Transverse colon (tissue), 4 donors: ENCODE measurements around the gene PRM1. TPM values are rescaled to one million over a fixed set of nuclear protein-coding genes. Genes with fewer than 3 reads are reported as not detected.

Source experiments
- DNase-seq: peaks from one replicate; pipeline ENCODE4 v3.0.0-alpha.2; 2019
- H3K27ac ChIP-seq, 4 donors: fragments of 200-600 bp; sonication (generic); 2 replicates each; pipeline ENCODE4 v1.5.1; 2016 to 2018; ENCODE audit warnings: inconsistent platforms in 4 of 4
- H3K27me3 ChIP-seq: fragments of 200-600 bp; sonication (generic); 2 replicates; pipeline ENCODE4 v1.5.1; 2017; ENCODE audit warnings: inconsistent platforms
- H3K36me3 ChIP-seq, 4 donors: fragments of 200-600 bp; sonication (generic); 2 replicates each; pipeline ENCODE4 v1.5.1; 2017 to 2019; ENCODE audit warnings: inconsistent platforms in 4 of 4
- H3K4me1 ChIP-seq, 4 donors: fragments of 200-600 bp; sonication (generic); 2 replicates each; pipeline ENCODE4 v1.5.1; 2017 to 2020; ENCODE audit warnings: inconsistent platforms in 4 of 4
- H3K4me3 ChIP-seq, 4 donors: fragments of 200-600 bp; sonication (generic); 1 replicate in 1 of 4; 2 replicates in 3 of 4; pipeline versions ENCODE4 v1.5.1 to v1.6.1; 2017 to 2019; ENCODE audit warnings: inconsistent platforms in 4 of 4
- H3K9me3 ChIP-seq, 2 donors: fragments of 200-600 bp; sonication (generic); 2 replicates each; pipeline ENCODE4 v1.5.1; 2017 to 2019; ENCODE audit warnings: inconsistent platforms in 2 of 2
- CTCF ChIP-seq, 5 experiments: fragments of 200-600 bp in 3 of 5; fragments of 450-650 bp in 2 of 5; sonication (generic) in 3 of 5; IDR thresholded peaks; 1 replicate in 2 of 5; 2 replicates in 3 of 5; pipeline ENCODE4 v1.5.1; 2016 to 2017; ENCODE audit warnings: antibody characterized with exemption in 5 of 5, inconsistent platforms in 3 of 5, mild to moderate bottlenecking in 2 of 5, moderate library complexity in 1 of 5
- EP300 ChIP-seq: sonication (generic); formaldehyde crosslinking; IDR thresholded peaks from one replicate; pipeline ENCODE4 v1.6.1; 2017; ENCODE audit warnings: antibody characterized with exemption, low read depth
- POLR2A ChIP-seq: fragments of 450-650 bp; IDR thresholded peaks from one replicate; pipeline ENCODE4 v1.6.1; 2016; ENCODE audit warnings: antibody characterized with exemption, mild to moderate bottlenecking, moderate library complexity
- POLR2AphosphoS5 ChIP-seq, 3 donors: sonication (generic); formaldehyde crosslinking; IDR thresholded peaks; one replicate each; pipeline ENCODE4 v1.6.1; 2016; ENCODE audit warnings: antibody characterized with exemption in 3 of 3
- WGBS, 2 donors: methylation state at CpG; one replicate each; pipeline ENCODE4 v1.1.5; 2018; ENCODE audit warnings: low coverage in 1 of 2; 5-methylcytosine and 5-hydroxymethylcytosine counted together
- in situ Hi-C, 4 donors: fragments of 200-750 bp; cut with MboI; loops; one replicate each; pipeline versions ENCODE4 v1.15.0 to v1.15.1; 2017; ENCODE audit warnings: low sequenced_read_pairs in 3 of 4, low pct_ligation_motif_present in 1 of 4, low pct_unique_long_range_greater_than_20kb in 1 of 4
- intact Hi-C: fragments of 100-400 bp; cut with DNase I; formaldehyde crosslinking; loops from one replicate; pipeline ENCODE4 v1.15.1; 2023; ENCODE audit warnings: low total_unique reads
- total RNA-seq, 4 donors: library from RNA; depleted of rRNA; stranded (reverse); fragments of >200 nt; gene quantifications; one replicate each; pipeline ENCODE4 v1.1.0, GENCODE V29; 2016

The PRM1 gene
- total RNA-seq, 4 donors from 2014 or later = not detected

GRCh38 chr16:11272921-11273720, 8.0 kb downstream of the PRM1 start, which contains the start of gene PRM3:
PRM3 (minus strand) TSS chr16:11273629; CDS start chr16:11273595, 34 bp downstream.
- 88% methylated on average over 30 of the region's 30 CpGs; no CpG with 5 or more reads in 1 of the 2 donors for WGBS, 2 donors
- no peaks in the 10 kb centered on the region for H3K9me3 ChIP-seq
- no peaks in the 10 kb centered on the region for H3K27me3 ChIP-seq
- H3K36me3 ChIP-seq = no peaks in the 10 kb centered on the region
- intact Hi-C loops (no loop called here), in situ Hi-C loops (loop anchor here in 2 of 4 donors (25.0 kb wide), 1 partner anchor 89 kb away; no protein-coding TSS in a partner anchor)
- DNase-seq = no peak
- TF ChIP-seq POLR2A (no peak), POLR2AphosphoS5 (IDR thresholded peaks at IDR 0.05) (no peak), EP300 (no peak), CTCF (IDR thresholded peaks at IDR 0.05) (no peak)
- H3K4me3 ChIP-seq = no peak within 1 kb of the TSS
- no peaks in the 10 kb centered on the region for H3K4me1 ChIP-seq
- no peak within 1 kb of the TSS for H3K27ac ChIP-seq

GRCh38 chr16:11272484-11272883, 8.6 kb downstream of the PRM1 start:
- in situ Hi-C loops = loop anchor here in 2 of 4 donors (25.0 kb wide), 1 partner anchor 90 kb away; no protein-coding TSS in a partner anchor
- Histone ChIP-seq H3K4me3 (no peak overlapping the region), H3K36me3 (no peaks in the 10 kb centered on the region), H3K27ac (no peak overlapping the region), H3K4me1 (no peaks in the 10 kb centered on the region), H3K9me3 (no peaks in the 10 kb centered on the region), H3K27me3 (no peaks in the 10 kb centered on the region)
- DNase-seq = no peak
- intact Hi-C loops = no loop called here
- 86% methylated on average over 6 of the region's 6 CpGs; no CpG with 5 or more reads in 1 of the 2 donors for WGBS, 2 donors
- TF ChIP-seq CTCF (IDR thresholded peaks at IDR 0.05) (no peak), POLR2AphosphoS5 (IDR thresholded peaks at IDR 0.05) (no peak), POLR2A (no peak), EP300 (no peak)

GRCh38 chr16:11271610-11272009, 9.5 kb downstream of the PRM1 start:
- no peak for DNase-seq
- in situ Hi-C loops = loop anchor here in 2 of 4 donors (25.0 kb wide), 1 partner anchor 91 kb away; no protein-coding TSS in a partner anchor
- TF ChIP-seq POLR2A (no peak), CTCF (IDR thresholded peaks at IDR 0.05) (no peak), POLR2AphosphoS5 (IDR thresholded peaks at IDR 0.05) (no peak), EP300 (no peak)
- Histone ChIP-seq H3K4me3 (no peak overlapping the region), H3K36me3 (no peaks in the 10 kb centered on the region), H3K27ac (no peak overlapping the region), H3K27me3 (no peaks in the 10 kb centered on the region), H3K9me3 (no peaks in the 10 kb centered on the region), H3K4me1 (no peaks in the 10 kb centered on the region)
- intact Hi-C loops = no loop called here
- WGBS, 2 donors = 97 to 100% methylated on average over 1 to 10 of the region's 10 CpGs

GRCh38 chr16:11270602-11271162, 10.4 kb downstream of the PRM1 start:
- no peaks in the 10 kb centered on the region for H3K36me3 ChIP-seq
- in situ Hi-C loops = loop anchor here in 2 of 4 donors (25.0 kb wide), 1 partner anchor 92 kb away; no protein-coding TSS in a partner anchor
- WGBS, 2 donors = 78 to 86% methylated on average over 2 of the region's 2 CpGs
- TF ChIP-seq EP300 = no peak
- TF ChIP-seq POLR2A = no peak
- TF ChIP-seq POLR2AphosphoS5 (IDR thresholded peaks at IDR 0.05) = no peak
- no peak for TF ChIP-seq CTCF (IDR thresholded peaks at IDR 0.05)
- H3K4me1 ChIP-seq = no peaks in the 10 kb centered on the region
- DNase-seq = no peak
- intact Hi-C loops = no loop called here
- H3K27me3 ChIP-seq = no peaks in the 10 kb centered on the region
- no peak overlapping the region for H3K27ac ChIP-seq
- no peaks in the 10 kb centered on the region for H3K9me3 ChIP-seq
- no peak overlapping the region for H3K4me3 ChIP-seq
